K562 (cell line): ENCODE results near the gene FBRS. TPM values are rescaled to one million over a fixed set of nuclear protein-coding genes. Genes with fewer than 3 reads are reported as not detected.

Source experiments
- ATAC-seq: fragments of 200-7000 bp; cut with Tn5 transposase; 3 replicates; pipeline ENCODE4 v1.9.1; 2020; ENCODE audit warnings: moderate library complexity
- BruUV-seq: library from RNA; stranded (reverse); fragments of 400-500 nt; replicated peaks from 2 replicates; lab custom pipeline; 2021; lab: Mats Ljungman, UMichigan
- CTCF ChIA-PET: fragments of 300-600 bp; formaldehyde crosslinking; extraction: SDS; loops from one replicate; lab custom pipeline; 2021; ENCODE audit warnings: low intra/inter-chr PET ratio; lab: Yijun Ruan, JAX
- POLR2A ChIA-PET: fragments of 300-600, 350-650 bp; sonication (Branson Sonifier 250); formaldehyde crosslinking; extraction: SDS; loops from one replicate; lab custom pipeline; 2021; ENCODE audit warnings: antibody characterized with exemption, inconsistent platforms; lab: Yijun Ruan, JAX
- DNase-seq, 4 experiments: peaks; one replicate each; pipeline versions ENCODE4 v3.0.0 to v3.0.0-alpha.2; 2011 to 2018; ENCODE audit warnings: low spot score in 3 of 4, mixed read lengths in 3 of 4; ENCODE audit errors: extremely low read depth in 1 of 4
- FAIRE-seq: peaks from 2 replicates; lab custom pipeline; 2011; peaks lifted over from hg19 to GRCh38; lab: Jason Lieb, UNC
- H2AFZ ChIP-seq: 2 replicates; pipeline ENCODE4 v1.6.0; 2011; ENCODE audit warnings: low read depth, low read length, control low read depth, inconsistent platforms
- H3K27ac ChIP-seq: fragments of 200-600 bp; 3 replicates; pipeline ENCODE4 v1.8.0; 2011; ENCODE audit warnings: low read depth, mild to moderate bottlenecking, control low read depth, inconsistent platforms, low read length, moderate library complexity, mixed read lengths; ENCODE audit errors: extremely low read depth
- H3K27me3 ChIP-seq, 2 experiments: fragments of 300-600 bp in 1 of 2; 2 replicates in 1 of 2; 3 replicates in 1 of 2; pipeline versions ENCODE4 v1.6.0 to v1.8.0; 2011; ENCODE audit warnings: inconsistent platforms in 2 of 2, low read length in 2 of 2, mild to moderate bottlenecking in 1 of 2, mixed read lengths in 1 of 2, moderate library complexity in 1 of 2; ENCODE audit not compliant: control insufficient read depth in 2 of 2, insufficient read depth in 2 of 2
- H3K36me3 ChIP-seq: fragments of 300-600 bp; 3 replicates; pipeline ENCODE4 v1.8.0; 2011; ENCODE audit warnings: mild to moderate bottlenecking, low read length, inconsistent platforms; ENCODE audit not compliant: control insufficient read depth, insufficient read depth
- H3K4me1 ChIP-seq, 2 experiments: fragments of 200-600 bp in 1 of 2; replicated peaks in 1 of 2; 2 replicates in 1 of 2; 3 replicates in 1 of 2; pipeline versions ENCODE4 v1.5.1 to v1.8.0; 2011; ENCODE audit warnings: inconsistent platforms in 2 of 2, low read length in 2 of 2, mild to moderate bottlenecking in 1 of 2, mixed read lengths in 1 of 2, moderate library complexity in 1 of 2; ENCODE audit not compliant: control insufficient read depth in 2 of 2, insufficient read depth in 2 of 2
- H3K4me2 ChIP-seq: 2 replicates; pipeline ENCODE4 v1.6.1; 2011; ENCODE audit warnings: low read length, control low read depth, inconsistent platforms, mixed read lengths; ENCODE audit not compliant: insufficient read depth
- H3K4me3 ChIP-seq: fragments of 200-600 bp; sonication (generic), shearing (Covaris generic); 2 replicates; pipeline ENCODE4 v1.5.1; 2016; ENCODE audit warnings: control low read depth, inconsistent platforms
- H3K79me2 ChIP-seq: fragments of 200-600 bp; 3 replicates; pipeline ENCODE4 v1.8.0; 2011; ENCODE audit warnings: low read length, inconsistent platforms; ENCODE audit not compliant: control insufficient read depth, insufficient read depth
- H3K9ac ChIP-seq, 2 experiments: 2 replicates each; pipeline versions ENCODE4 v1.6.0 to v1.6.1; 2011; ENCODE audit warnings: low read depth in 2 of 2, low read length in 2 of 2, control low read depth in 1 of 2, inconsistent platforms in 1 of 2, mild to moderate bottlenecking in 1 of 2, mixed read lengths in 1 of 2; ENCODE audit not compliant: insufficient read depth in 1 of 2
- H3K9me1 ChIP-seq: one replicate; pipeline ENCODE4 v1.6.0; 2011; ENCODE audit warnings: inconsistent platforms, mild to moderate bottlenecking, low read length, moderate library complexity; ENCODE audit not compliant: control insufficient read depth, insufficient read depth
- H3K9me3 ChIP-seq: replicated peaks from 2 replicates; pipeline ENCODE4 v1.5.1; 2011; ENCODE audit warnings: low read depth, low read length, inconsistent platforms; ENCODE audit not compliant: control insufficient read depth, insufficient read depth
- H4K20me1 ChIP-seq: replicated peaks from 2 replicates; pipeline ENCODE4 v1.6.1; 2011; ENCODE audit warnings: low read length, inconsistent platforms, mixed read lengths; ENCODE audit not compliant: control insufficient read depth, insufficient read depth
- ATF7 ChIP-seq: fragments of 450-650 bp; IDR thresholded peaks from 2 replicates; pipeline ENCODE4 v1.7.1; 2014; ENCODE audit warnings: mild to moderate bottlenecking, moderate library complexity
- ILF3 ChIP-seq: fragments of 450-650 bp; IDR thresholded peaks from 2 replicates; pipeline ENCODE4 v1.6.1; 2018; ENCODE audit warnings: antibody characterized with exemption, mild to moderate bottlenecking, moderate library complexity, borderline replicate concordance
- KLF16 ChIP-seq: IDR thresholded peaks from 2 replicates; pipeline ENCODE4 v1.6.1; 2016; ENCODE audit warnings: antibody characterized with exemption
- MAFF ChIP-seq: IDR thresholded peaks from 2 replicates; pipeline ENCODE4 v1.6.1; 2012; ENCODE audit warnings: low read length, improper control_type of control experiment
- NFE2L1 ChIP-seq: fragments of 450-650 bp; IDR thresholded peaks from 2 replicates; pipeline ENCODE4 v1.6.1; 2016; ENCODE audit warnings: missing genetic modification characterization, low read depth, mild to moderate bottlenecking, missing compliant biosample characterization, moderate library complexity, borderline replicate concordance
- NR1H2 ChIP-seq: sonication (generic); formaldehyde crosslinking; IDR thresholded peaks from 2 replicates; pipeline ENCODE4 v1.4.0; 2020; ENCODE audit warnings: mild to moderate bottlenecking, missing genetic modification reagents
- PCBP2 ChIP-seq: fragments of 200-400 bp; formaldehyde crosslinking; IDR thresholded peaks from 2 replicates; pipeline ENCODE4 v1.6.1; 2018; ENCODE audit warnings: low read length, low read depth, mild to moderate bottlenecking, moderate library complexity; ENCODE audit not compliant: poor library complexity, severe bottlenecking
- SMC3 ChIP-seq: conservative IDR thresholded peaks from 2 replicates; pipeline ENCODE4 v1.6.1; 2011; ENCODE audit warnings: low read depth, low read length, improper control_type of control experiment; ENCODE audit not compliant: insufficient read depth
- TAF15 ChIP-seq: fragments of 200-400 bp; formaldehyde crosslinking; IDR thresholded peaks from 2 replicates; pipeline ENCODE4 v1.6.1; 2017; ENCODE audit warnings: mild to moderate bottlenecking, low read depth, low read length, moderate library complexity
- TAL1 ChIP-seq: fragments of 450-650 bp; IDR thresholded peaks from 2 replicates; pipeline ENCODE4 v1.6.1; 2016; ENCODE audit warnings: mild to moderate bottlenecking
- TBP ChIP-seq: optimal IDR thresholded peaks from 2 replicates; pipeline ENCODE3; 2011; ENCODE audit warnings: low read depth, low read length, improper control_type of control experiment
- TRIM24 ChIP-seq, 2 experiments: fragments of 450-650 bp; IDR thresholded peaks; 2 replicates each; pipeline ENCODE4 v1.6.1; 2016
- WHSC1 ChIP-seq: IDR thresholded peaks from one replicate; pipeline ENCODE4 v1.6.1; 2012; ENCODE audit warnings: low read length, control low read depth, inconsistent platforms
- ZC3H4 ChIP-seq: sonication (generic); formaldehyde crosslinking; IDR thresholded peaks from 2 replicates; pipeline ENCODE4 v1.9.0; 2021; ENCODE audit warnings: missing genetic modification reagents, borderline replicate concordance
- ZNF217 ChIP-seq: sonication (generic); formaldehyde crosslinking; IDR thresholded peaks from 2 replicates; pipeline ENCODE4 v1.8.0; 2022; ENCODE audit warnings: mild to moderate bottlenecking, missing genetic modification reagents
- ZNF75A ChIP-seq: fragments of 450-650 bp; formaldehyde crosslinking; IDR thresholded peaks from 2 replicates; pipeline ENCODE4 v1.4.0; 2020; ENCODE audit warnings: mild to moderate bottlenecking
- WGBS: fragments of 100-300 bp; shearing (Covaris generic); methylation state at CpG from one replicate; pipeline ENCODE4 v1.1.6; 2016; ENCODE audit warnings: low coverage, mixed read lengths; ENCODE audit not compliant: insufficient coverage; ENCODE audit errors: missing lambda C conversion rate; 5-methylcytosine and 5-hydroxymethylcytosine counted together
- in situ Hi-C: fragments of 300-500 bp; cut with MboI; formaldehyde crosslinking; loops from 4 replicates; pipeline ENCODE4 v1.15.0; 2018; ENCODE audit warnings: inconsistent platforms, mixed read lengths
- intact Hi-C: fragments of 100-400 bp; cut with micrococcal nuclease; formaldehyde crosslinking; loops from 2 replicates; pipeline ENCODE4 v1.14.2; 2022
- polyA plus RNA-seq, 8 experiments: library from polyadenylated mRNA; depleted of rRNA in 4 of 8; stranded (reverse) in 5 of 8; unstranded in 3 of 8; fragments of >200 nt; fragmentation: Nextera tagmentation in 2 of 8; fragmentation: Illumina TruSeq in 1 of 8; extraction: Ambion mirVana in 2 of 8; extraction: Trizol in 1 of 8; gene quantifications; 2 replicates each; pipeline versions ENCODE4 v1.2.1 to v1.2.3, GENCODE V29; 2011 to 2014; ENCODE audit warnings: inconsistent platforms in 1 of 8, missing spikeins in 1 of 8
- total RNA-seq, 7 experiments: library from RNA; depleted of rRNA in 6 of 7; stranded (reverse); fragments of >200 nt in 6 of 7; fragmentation: Illumina TruSeq in 2 of 7; extraction: Trizol in 2 of 7; gene quantifications; 2 replicates each; pipeline versions ENCODE4 v1.2.1 to v1.2.3, GENCODE V29; 2011 to 2021; ENCODE audit warnings: low replicate concordance in 1 of 7
- TF ChIP-seq, protein P1 (sequence below): IDR thresholded peaks from 3 replicates; pipeline ENCODE4 v1.6.1; 2011; ENCODE audit warnings: borderline replicate concordance, mild to moderate bottlenecking; ENCODE audit not compliant: insufficient read length, insufficient read depth
- TF ChIP-seq, protein P2 (sequence below), 3 experiments: IDR thresholded peaks in 2 of 3; conservative IDR thresholded peaks in 1 of 3; 2 replicates each; pipeline ENCODE4 v1.5.1; 2011 to 2012; ENCODE audit warnings: low read length in 3 of 3, mild to moderate bottlenecking in 3 of 3, control low read depth in 2 of 3, improper control_type of control experiment in 1 of 3, inconsistent platforms in 1 of 3, low read depth in 1 of 3, mixed read lengths in 1 of 3, moderate library complexity in 1 of 3; ENCODE audit not compliant: insufficient read depth in 2 of 3
- TF ChIP-seq, protein P3 (sequence below): fragments of 200-800 bp; sonication (Bioruptor generic); IDR thresholded peaks from 2 replicates; pipeline ENCODE4 v1.6.1; 2017; ENCODE audit warnings: missing genetic modification characterization, missing compliant biosample characterization

Gene FBRS
- total and polyA plus RNA-seq, 9 of the 15 experiments (the other 6 are each of a cell fraction or from before 2014, with no cell fraction given): 0.32 to 59.5 (median 13.1) TPM

DNA sequence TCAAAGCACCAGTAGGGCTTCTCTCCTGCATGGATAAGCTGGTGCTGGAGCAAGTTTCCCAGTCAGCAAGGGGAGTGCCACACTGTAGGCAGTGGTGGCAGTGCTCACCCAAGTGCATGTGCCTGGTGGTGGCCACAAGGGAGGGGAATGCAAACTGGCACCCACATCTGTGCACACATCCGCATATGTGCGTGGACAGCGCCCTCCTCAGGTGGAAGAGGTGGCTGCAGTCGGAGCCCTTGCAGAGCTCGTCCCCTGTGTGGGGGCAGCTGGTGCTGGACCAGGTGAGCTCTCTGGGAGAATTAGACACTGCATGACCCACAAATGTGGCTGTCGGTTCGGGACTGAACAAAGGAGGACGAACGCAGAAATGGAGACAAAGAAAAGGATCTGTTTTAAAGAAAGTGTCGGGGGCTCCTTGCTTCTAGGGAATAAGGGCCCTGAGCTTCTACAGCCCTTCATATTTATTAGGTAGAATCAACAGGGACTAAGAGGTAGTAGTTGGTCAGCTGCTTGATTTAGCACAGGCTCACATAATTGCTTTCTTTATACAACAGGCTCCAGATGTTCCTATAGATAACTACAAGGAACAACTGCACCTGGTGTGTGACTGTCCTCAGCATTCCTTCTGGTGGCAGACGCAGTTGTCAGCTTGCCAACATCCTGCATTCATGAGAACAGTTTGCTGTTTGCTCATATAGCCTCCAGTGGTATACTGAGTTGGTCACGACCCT, 42.7 kb upstream of the FBRS start:
- POLR2A ChIA-PET: interaction anchor here (0.6 to 1.3 kb wide), 8 partner anchors 12 to 539 kb away, joined by 3 to 4 read pairs (median 3); partner anchors contain the start of genes PPP4C, SEPTIN1 and ZNF785
- no peak for TF ChIP-seq ILF3
- TF ChIP-seq NFE2L1: no peak
- TF ChIP-seq, protein P1, sequence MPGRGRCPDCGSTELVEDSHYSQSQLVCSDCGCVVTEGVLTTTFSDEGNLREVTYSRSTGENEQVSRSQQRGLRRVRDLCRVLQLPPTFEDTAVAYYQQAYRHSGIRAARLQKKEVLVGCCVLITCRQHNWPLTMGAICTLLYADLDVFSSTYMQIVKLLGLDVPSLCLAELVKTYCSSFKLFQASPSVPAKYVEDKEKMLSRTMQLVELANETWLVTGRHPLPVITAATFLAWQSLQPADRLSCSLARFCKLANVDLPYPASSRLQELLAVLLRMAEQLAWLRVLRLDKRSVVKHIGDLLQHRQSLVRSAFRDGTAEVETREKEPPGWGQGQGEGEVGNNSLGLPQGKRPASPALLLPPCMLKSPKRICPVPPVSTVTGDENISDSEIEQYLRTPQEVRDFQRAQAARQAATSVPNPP: no peak
- TF ChIP-seq ZNF217 (CRISPR knock-in tag): no peak
- TF ChIP-seq NR1H2 (CRISPR knock-in tag): no peak
- TF ChIP-seq SMC3: peak; percentile 18; the same call in 1 of the 2 replicates
- TF ChIP-seq TAL1: peak; percentile 63
- no peak for TF ChIP-seq ZC3H4 (CRISPR knock-in tag)
- no peak for TF ChIP-seq ZNF75A
- no peak for TF ChIP-seq ATF7
- TF ChIP-seq TAF15: no peak
- TF ChIP-seq, protein P2, sequence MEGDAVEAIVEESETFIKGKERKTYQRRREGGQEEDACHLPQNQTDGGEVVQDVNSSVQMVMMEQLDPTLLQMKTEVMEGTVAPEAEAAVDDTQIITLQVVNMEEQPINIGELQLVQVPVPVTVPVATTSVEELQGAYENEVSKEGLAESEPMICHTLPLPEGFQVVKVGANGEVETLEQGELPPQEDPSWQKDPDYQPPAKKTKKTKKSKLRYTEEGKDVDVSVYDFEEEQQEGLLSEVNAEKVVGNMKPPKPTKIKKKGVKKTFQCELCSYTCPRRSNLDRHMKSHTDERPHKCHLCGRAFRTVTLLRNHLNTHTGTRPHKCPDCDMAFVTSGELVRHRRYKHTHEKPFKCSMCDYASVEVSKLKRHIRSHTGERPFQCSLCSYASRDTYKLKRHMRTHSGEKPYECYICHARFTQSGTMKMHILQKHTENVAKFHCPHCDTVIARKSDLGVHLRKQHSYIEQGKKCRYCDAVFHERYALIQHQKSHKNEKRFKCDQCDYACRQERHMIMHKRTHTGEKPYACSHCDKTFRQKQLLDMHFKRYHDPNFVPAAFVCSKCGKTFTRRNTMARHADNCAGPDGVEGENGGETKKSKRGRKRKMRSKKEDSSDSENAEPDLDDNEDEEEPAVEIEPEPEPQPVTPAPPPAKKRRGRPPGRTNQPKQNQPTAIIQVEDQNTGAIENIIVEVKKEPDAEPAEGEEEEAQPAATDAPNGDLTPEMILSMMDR (IDR thresholded peaks at IDR 0.05 in 2 of 3, conservative IDR thresholded peaks at IDR 0.05 in 1 of 3; ENCODE audit: insufficient read depth in 2 of 3, low read depth in 1 of 3, low read length in 3 of 3): peak; percentile 56 to 75 (median 66)
- no peak for TF ChIP-seq MAFF
- TF ChIP-seq, protein P3, sequence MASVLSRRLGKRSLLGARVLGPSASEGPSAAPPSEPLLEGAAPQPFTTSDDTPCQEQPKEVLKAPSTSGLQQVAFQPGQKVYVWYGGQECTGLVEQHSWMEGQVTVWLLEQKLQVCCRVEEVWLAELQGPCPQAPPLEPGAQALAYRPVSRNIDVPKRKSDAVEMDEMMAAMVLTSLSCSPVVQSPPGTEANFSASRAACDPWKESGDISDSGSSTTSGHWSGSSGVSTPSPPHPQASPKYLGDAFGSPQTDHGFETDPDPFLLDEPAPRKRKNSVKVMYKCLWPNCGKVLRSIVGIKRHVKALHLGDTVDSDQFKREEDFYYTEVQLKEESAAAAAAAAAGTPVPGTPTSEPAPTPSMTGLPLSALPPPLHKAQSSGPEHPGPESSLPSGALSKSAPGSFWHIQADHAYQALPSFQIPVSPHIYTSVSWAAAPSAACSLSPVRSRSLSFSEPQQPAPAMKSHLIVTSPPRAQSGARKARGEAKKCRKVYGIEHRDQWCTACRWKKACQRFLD: no peak
- TF ChIP-seq KLF16: 0 out of 2 replicates have a peak, but pooled peaks have one; percentile 7
- no peak for TF ChIP-seq TBP
- peak in 1 of 2 experiments; percentile 67; a peak in 1 of 4 replicates for TF ChIP-seq TRIM24 (IDR thresholded peaks at IDR 0.05)
- TF ChIP-seq WHSC1: no peak
- TF ChIP-seq PCBP2: no peak

More for the DNA sequence above, 42.7 kb upstream of the FBRS start:
- Histone ChIP-seq H3K4me3 (no peak overlapping the region), H3K4me1 (peaks cover 2 to 8% of the 10 kb centered on the region in 2 experiments; a peak in 4 of 5 replicates), H3K27me3 (no peaks in the 10 kb centered on the region), H3K79me2 (no peaks in the 10 kb centered on the region), H3K27ac (no peak overlapping the region), H3K4me2 (no peak overlapping the region), H3K9me3 (peaks cover 9% of the 10 kb centered on the region), H3K9ac (no peak overlapping the region), H2AFZ (no peak overlapping the region), H3K36me3 (no peaks in the 10 kb centered on the region), H4K20me1 (no peaks in the 10 kb centered on the region), H3K9me1 (no peaks in the 10 kb centered on the region)
- FAIRE-seq: no peak
- peak; percentile 79 for ATAC-seq
- WGBS: 61% methylated on average over 11 of the region's 12 CpGs
- in situ Hi-C loops: no loop called here
- CTCF ChIA-PET: no interaction called here
- DNase-seq: peak; percentile 18 to 48 (median 33)
- BruUV-seq: no TSS peak
- intact Hi-C loops: no loop called here
